GM18508 (cell line): ENCODE measurements around the gene POU2F3.

ENCODE experiments used
- ATAC-seq: cut with Tn5 transposase; IDR thresholded peaks from one replicate; pipeline ENCODE4 v1.9.1; 2021; ENCODE audit warnings: moderate number of reproducible peaks; ENCODE audit not compliant: insufficient read depth, unreplicated experiment

POU2F3 gene

DNA sequence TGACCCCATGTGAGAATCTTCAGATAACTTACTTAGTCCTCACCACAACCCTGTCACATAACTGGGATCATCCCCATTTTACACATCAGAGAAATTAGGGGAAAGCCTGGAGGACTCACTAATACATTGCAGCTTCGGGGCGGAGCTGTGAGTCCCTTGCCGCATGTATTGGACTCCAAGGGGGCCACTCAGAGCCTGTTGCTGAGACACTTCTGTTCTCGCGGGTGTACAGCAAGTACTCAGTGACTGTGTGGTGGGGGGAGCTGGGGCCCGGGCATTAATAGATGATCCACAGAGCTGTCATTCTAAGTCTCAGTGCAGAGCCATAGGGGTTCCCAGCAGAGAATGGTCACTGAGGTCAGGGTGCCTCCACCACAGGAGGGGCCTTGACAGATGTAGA, 15.6 kb upstream of the POU2F3 start:
- ATAC-seq, result no peak

DNA sequence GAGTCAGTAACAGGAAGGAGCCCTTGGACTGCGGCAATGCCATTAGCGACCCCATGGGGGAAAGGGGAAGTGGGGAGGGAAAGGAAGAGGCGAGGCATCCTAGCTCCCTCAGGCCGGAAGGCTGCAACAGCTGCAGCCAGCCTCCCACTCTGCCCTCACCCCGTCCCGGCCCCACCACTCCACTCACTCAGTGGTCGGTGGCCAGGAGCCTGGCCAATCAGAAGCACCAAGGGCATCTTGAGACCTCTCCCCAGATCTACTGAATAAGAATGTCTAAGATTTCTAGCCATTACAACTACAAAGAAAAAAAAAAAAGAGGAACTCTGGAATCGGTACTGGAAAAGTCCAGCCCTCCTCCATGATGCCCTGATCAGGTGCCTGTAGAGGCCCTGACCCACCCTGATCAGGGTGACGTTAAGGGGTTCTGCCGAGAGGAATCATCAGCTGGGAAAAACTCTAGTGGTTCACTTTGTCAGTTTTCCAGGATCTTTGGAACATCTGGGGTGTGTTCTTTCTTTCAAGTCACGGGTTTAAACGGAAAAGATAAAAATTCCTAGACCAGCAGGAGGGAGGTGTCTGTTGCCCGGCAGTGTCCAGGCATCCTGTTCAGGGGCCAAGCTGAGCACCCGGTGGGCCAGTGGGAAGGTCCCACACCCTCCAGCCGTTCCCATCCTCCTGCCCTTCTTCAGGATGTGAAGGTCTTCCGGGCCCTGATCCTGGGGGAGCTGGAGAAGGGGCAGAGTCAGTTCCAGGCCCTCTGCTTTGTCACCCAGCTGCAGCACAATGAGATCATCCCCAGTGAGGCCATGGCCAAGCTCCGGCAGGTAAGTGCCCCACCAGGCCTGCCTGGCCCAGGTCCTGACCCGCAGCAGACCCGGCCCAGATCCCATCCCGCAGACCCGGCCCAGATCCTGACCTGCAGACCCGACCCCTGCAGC, 14.7 kb upstream of the POU2F3 start:
- no peak for ATAC-seq

DNA sequence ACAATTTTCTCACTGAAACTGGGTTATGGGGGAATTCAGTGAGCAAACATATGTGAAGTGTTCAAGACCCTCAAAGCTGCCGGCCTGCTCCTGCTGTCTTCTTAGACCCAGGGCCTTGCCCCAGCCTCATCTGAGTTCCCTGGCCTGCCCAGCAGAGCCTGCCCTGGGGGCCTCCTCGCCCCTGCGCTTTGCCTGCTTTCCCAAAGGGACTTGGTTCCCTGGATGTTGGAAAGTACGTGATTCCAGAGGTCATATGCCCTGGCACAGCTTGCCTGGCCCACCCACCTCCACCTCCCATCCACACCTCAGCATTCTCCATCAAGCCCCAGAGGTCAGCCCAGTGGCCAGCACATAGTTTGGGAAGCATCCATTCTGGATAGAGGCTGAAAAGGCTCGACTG, 13.7 kb upstream of the POU2F3 start:
- ATAC-seq, result no peak

GRCh38 chr11:120226714-120227113, 13.2 kb upstream of the POU2F3 start:
- no peak for ATAC-seq

DNA sequence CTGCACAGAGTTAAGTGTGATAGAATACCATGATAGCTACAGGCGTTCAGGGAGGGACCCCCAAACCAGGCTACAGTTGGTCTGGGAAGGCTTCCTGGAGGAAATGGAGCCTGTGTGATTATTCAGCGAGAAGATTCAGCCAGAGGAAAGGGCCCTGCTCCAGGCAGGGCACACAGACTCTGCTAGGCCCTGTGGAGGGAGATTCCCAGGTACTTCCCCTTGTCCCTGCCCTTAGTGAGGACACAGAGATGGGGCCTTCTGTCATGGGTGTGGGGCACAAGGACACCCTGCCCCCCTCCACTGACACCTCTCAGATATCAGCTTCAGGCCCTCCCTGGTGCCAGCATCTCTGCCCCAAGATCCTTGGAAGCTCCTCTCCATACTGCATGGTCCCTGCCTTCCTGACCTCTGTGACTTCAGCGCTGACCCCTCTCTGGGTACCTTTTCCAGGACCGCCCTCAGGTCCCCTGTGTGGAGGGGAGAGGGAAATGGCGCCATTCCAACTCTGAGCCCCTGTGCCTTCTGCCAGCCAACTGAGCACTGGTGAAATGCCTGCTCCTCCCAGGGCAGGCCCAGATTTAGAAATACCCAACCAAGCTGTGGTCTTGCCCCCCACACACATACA, 12.6 kb upstream of the POU2F3 start:
- ATAC-seq, result no peak

- no peak for ATAC-seq
Observed at GRCh38 chr11:120228794-120229384, 11.1 kb upstream of the POU2F3 start.

GRCh38 chr11:120229451-120230424, 10.2 kb upstream of the POU2F3 start:
- no peak for ATAC-seq

- ATAC-seq, result no peak
Observed at GRCh38 chr11:120230433-120231071, 9.4 kb upstream of the POU2F3 start.

DNA sequence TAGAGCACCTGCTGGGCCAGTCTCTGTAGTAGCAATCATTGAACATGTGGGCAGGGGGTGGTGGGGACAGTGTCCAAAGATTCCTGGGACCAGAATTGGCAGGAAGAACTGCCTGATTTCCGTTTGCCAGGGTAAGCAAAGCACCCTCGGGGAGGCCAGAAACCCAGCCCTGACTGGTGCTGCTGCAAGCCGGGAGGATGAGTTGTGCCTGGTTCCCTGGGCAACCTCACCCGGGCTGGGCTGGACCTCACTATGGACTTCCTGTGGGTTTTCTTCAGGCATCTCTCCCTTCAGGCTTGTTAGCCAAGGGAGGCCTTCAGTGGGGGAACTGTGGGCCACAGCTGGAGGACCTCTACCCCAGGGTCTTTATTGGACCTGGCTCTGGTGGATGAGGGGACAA, 8.0 kb upstream of the POU2F3 start:
- ATAC-seq, result no peak

- ATAC-seq, result no peak
Observed at GRCh38 chr11:120233207-120233803, 6.6 kb upstream of the POU2F3 start.

DNA sequence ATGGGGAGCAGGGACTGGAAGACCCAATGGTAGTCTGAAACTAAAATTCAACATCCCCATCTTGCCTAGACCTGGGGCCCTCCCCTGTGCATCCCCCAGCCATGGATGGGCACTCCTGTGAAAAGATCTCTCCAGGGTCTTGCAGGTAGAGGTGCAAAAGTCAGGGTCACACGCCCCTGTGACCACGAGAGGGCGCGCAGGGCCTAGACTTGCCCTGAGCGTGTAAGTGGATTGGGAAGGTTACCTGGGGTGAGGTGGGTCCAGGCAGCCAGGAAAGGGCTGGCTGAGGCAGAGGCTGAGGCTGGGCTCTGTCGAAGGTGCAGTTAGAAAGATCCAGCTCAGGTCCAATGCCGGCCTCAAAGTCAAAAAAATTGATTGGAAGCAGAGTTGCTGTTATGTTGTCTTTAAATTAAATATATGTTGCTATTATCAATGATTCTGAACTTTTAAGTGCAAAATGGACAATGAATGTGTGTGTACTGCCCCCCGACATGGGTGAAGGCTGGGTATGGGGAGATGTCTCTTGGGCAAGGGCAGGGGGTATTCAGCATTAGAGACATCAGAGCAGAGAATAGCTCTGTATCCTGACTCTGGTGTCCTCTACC, 4.8 kb upstream of the POU2F3 start:
- no peak for ATAC-seq

DNA sequence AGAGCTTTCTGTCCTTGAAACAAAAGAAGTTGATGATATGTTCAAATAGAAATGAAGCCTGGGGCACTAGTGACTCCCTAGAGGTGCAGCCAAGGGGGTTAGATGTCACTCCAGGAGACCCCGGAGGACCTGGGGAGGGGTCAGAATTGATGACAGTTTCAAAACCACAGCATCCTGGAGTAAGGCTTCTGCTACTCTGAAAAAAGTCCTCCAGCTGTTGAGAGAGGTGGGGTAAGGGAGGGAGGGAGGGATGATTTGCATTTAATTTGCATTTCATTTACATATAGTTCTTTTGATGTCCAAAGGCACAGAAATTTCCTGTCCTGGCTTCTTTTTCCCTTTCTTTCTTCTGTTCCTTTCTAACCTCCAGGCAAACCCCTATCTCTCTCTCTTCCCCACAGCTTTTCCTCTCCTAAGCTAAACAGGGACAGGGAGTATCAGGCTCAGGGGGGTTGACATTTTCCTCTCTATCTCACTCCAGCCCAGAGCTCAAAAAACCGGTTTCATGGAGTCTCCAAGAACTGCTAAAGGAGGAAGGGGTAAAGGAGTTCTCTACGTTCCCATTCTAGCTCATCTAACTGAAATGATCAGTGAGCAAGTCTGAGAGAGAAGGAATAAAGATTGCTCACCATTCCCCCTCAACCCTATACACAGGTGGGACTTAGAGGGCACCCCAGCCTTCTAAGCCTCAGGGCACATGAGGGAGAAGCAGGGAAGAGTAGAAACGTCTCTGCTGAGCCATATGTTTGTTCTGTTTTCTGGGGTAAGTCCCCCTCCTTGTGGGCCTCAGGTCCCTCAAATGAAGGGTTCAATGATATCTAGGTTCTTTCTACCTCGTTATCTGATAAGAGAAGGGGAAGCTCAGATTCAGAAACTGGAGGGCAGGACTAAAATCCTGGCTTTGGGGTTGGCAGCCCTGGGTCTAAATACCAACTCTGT, 3.5 kb upstream of the POU2F3 start:
- no peak for ATAC-seq

DNA sequence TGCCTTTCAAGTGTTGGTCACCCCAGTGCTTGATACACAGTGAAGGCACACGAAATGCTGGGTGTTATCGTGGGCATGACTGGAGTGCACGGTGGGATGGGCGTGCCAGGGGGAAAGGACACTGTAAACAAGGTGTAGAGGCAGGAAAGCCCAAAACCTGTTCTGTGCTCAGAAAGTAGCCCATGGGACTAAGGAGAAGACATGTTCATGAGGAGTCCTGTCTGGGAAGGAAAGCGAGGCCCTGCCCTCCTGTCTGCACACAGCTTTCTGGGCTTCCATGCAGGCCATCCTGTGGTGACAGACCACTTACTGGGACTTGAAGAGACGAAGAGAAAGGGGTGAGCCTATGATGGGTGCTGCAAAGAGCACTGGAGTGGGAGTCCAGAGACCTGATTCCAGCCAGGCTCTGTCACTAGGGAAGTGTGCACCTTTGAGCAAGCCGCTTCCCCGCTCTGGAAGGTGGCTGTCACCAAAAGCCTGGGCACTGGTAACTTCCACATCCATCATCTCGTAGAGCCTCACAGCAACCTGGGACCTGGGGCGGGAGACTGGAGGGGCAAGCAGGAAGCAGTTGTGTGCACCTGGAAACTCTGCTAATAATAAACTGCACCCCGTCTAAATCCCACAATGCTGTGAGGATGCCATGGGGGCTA, 846 bp upstream of the POU2F3 start:
- no peak for ATAC-seq

DNA sequence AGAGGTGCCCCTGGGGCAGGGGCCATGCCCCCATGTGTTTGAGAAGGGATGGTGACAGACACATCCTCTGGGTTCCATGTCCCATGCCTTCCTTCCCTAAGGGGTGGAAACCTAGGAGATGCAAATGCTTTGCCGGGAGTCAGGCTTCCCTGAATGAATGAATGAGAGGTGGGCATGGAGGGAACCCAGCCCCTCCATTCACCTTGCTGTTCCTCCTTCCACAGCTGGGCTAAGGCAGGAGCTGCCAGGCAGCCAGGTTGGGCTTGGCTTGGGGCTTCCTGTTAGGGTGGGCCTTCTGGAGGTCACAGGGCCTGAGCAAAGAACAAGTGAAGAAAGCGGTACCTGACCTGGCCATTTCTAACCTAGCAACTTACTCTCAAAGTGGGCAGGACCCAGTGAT, 926 bp downstream of the POU2F3 start:
- no peak for ATAC-seq

GRCh38 chr11:120241277-120241676, 1.3 kb downstream of the POU2F3 start:
- ATAC-seq, result no peak

DNA sequence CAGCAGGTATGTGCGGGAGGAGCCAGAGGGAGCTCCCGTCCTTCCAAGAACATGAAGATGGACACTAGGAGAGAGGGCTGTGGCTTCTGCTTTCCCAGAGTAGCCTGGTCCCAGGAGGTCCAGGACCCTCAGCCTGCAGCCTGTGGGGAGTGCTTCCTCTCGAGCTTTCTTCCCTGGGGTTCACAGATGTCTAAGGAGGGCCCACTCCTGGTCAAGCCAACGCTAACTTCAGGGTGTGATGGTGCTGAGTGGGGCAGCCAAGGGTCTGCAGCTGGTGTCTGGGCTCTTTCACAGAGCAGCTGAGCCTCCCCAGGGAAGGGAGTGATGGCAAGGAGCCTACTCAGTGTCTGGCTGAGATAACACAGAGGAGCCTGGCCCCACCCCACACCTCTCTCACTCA, 3.3 kb downstream of the POU2F3 start:
- no peak for ATAC-seq
